ENCODE measurements around the gene GTF2E1. TPM values are rescaled to one million over a fixed set of nuclear protein-coding genes. Genes with fewer than 3 reads are reported as not detected.
"Not testable (repeated sequence)": the region's sequence is repeated elsewhere in the genome, so short reads cannot be mapped to it uniquely, and the experiment has no call there.

Gene GTF2E1
- polyA plus RNA-seq, 1 donor (not counting 4 experiments of a cell fraction or from before 2014, with no cell fraction given): 14.8 TPM

GRCh38 chr3:120710369-120710768 lies 32.2 kb upstream of the GTF2E1 start:
- no peak for FAIRE-seq

GRCh38 chr3:120713262-120713661 lies 29.3 kb upstream of the GTF2E1 start:
- Histone ChIP-seq H3K36me3 (ENCODE audit: control insufficient read depth in 2 of 2, extremely low read depth in 1 of 2, insufficient read depth in 2 of 2, low read length in 2 of 2) (no peaks in the 10 kb centered on the region), H4K20me1 (ENCODE audit: control insufficient read depth, extremely low read depth, insufficient read depth, low read length) (no peaks in the 10 kb centered on the region), H3K79me2 (ENCODE audit: control insufficient read depth, insufficient read depth, low read length) (no peaks in the 10 kb centered on the region), H3K9me1 (ENCODE audit: control insufficient read depth, extremely low read depth, insufficient read depth, low read length) (no peaks in the 10 kb centered on the region), H3K4me3 (ENCODE audit: control insufficient read depth in 2 of 3, extremely low read depth in 1 of 3, insufficient read depth in 2 of 3, low read depth in 1 of 3, low read length in 3 of 3) (no peak overlapping the region), H3K4me1 (ENCODE audit: control insufficient read depth, extremely low read depth, insufficient read depth, low read length) (no peaks in the 10 kb centered on the region), H3K27me3 (ENCODE audit: control insufficient read depth, extremely low read depth, insufficient read depth, low read length) (no peaks in the 10 kb centered on the region), H3K4me2 (ENCODE audit: control insufficient read depth, extremely low read depth, insufficient read depth, low read depth, low read length) (no peak overlapping the region), H2AFZ (ENCODE audit: control insufficient read depth, low read length) (no peak overlapping the region), H3K27ac (ENCODE audit: control insufficient read depth, insufficient read depth, low read length) (no peak overlapping the region), H3K9me3 (ENCODE audit: control insufficient read depth, low read depth, low read length) (no peaks in the 10 kb centered on the region), H3K9ac (ENCODE audit: control insufficient read depth, extremely low read depth, insufficient read depth, low read length) (no peak overlapping the region)
- TF ChIP-seq EZH2 (IDR thresholded peaks at IDR 0.05; ENCODE audit: low read length): no peak
- TF ChIP-seq CTCF (optimal IDR thresholded peaks at IDR 0.05 in 1 of 3, IDR thresholded peaks at IDR 0.05 in 1 of 3, conservative IDR thresholded peaks at IDR 0.05 in 1 of 3; ENCODE audit: extremely low read depth in 1 of 3, insufficient read depth in 2 of 3, low read length in 3 of 3): no peak
- no peak for FAIRE-seq
- dilution Hi-C loops (cut with MboI; ENCODE audit: extremely low pct_ligation_motif_present, low sequenced_read_pairs): no loop called here
- DNase-seq (ENCODE audit: low read depth, low spot score): no peak

More at GRCh38 chr3:120710369-120710768, 32.2 kb upstream of the GTF2E1 start:
- no peak overlapping the region for H3K9ac ChIP-seq (ENCODE audit: control insufficient read depth, extremely low read depth, insufficient read depth, low read length)
- dilution Hi-C loops (cut with MboI; ENCODE audit: extremely low pct_ligation_motif_present, low sequenced_read_pairs): no loop called here
- H3K79me2 ChIP-seq (ENCODE audit: control insufficient read depth, insufficient read depth, low read length): no peaks in the 10 kb centered on the region
- H3K36me3 ChIP-seq (ENCODE audit: control insufficient read depth in 2 of 2, extremely low read depth in 1 of 2, insufficient read depth in 2 of 2, low read length in 2 of 2): no peaks in the 10 kb centered on the region
- H4K20me1 ChIP-seq (ENCODE audit: control insufficient read depth, extremely low read depth, insufficient read depth, low read length): no peaks in the 10 kb centered on the region
- H3K4me1 ChIP-seq (ENCODE audit: control insufficient read depth, extremely low read depth, insufficient read depth, low read length): no peaks in the 10 kb centered on the region
- H3K4me3 ChIP-seq (ENCODE audit: control insufficient read depth in 2 of 3, extremely low read depth in 1 of 3, insufficient read depth in 2 of 3, low read depth in 1 of 3, low read length in 3 of 3): no peak overlapping the region
- H3K27ac ChIP-seq (ENCODE audit: control insufficient read depth, insufficient read depth, low read length): no peak overlapping the region
- H3K27me3 ChIP-seq (ENCODE audit: control insufficient read depth, extremely low read depth, insufficient read depth, low read length): no peaks in the 10 kb centered on the region
- TF ChIP-seq EZH2 (IDR thresholded peaks at IDR 0.05; ENCODE audit: low read length) (no peak), CTCF (optimal IDR thresholded peaks at IDR 0.05 in 1 of 3, IDR thresholded peaks at IDR 0.05 in 1 of 3, conservative IDR thresholded peaks at IDR 0.05 in 1 of 3; ENCODE audit: extremely low read depth in 1 of 3, insufficient read depth in 2 of 3, low read length in 3 of 3) (no peak)
- DNase-seq (ENCODE audit: low read depth, low spot score): no peak
- no peak overlapping the region for H2AFZ ChIP-seq (ENCODE audit: control insufficient read depth, low read length)
- H3K9me3 ChIP-seq (ENCODE audit: control insufficient read depth, low read depth, low read length): no peaks in the 10 kb centered on the region
- H3K9me1 ChIP-seq (ENCODE audit: control insufficient read depth, extremely low read depth, insufficient read depth, low read length): no peaks in the 10 kb centered on the region
- no peak overlapping the region for H3K4me2 ChIP-seq (ENCODE audit: control insufficient read depth, extremely low read depth, insufficient read depth, low read depth, low read length)

- H4K20me1 ChIP-seq (ENCODE audit: control insufficient read depth, extremely low read depth, insufficient read depth, low read length); H3K9me3 ChIP-seq (ENCODE audit: control insufficient read depth, low read depth, low read length); DNase-seq (ENCODE audit: low read depth, low spot score); H3K36me3 ChIP-seq (ENCODE audit: control insufficient read depth in 2 of 2, extremely low read depth in 1 of 2, insufficient read depth in 2 of 2, low read length in 2 of 2); H3K4me1 ChIP-seq (ENCODE audit: control insufficient read depth, extremely low read depth, insufficient read depth, low read length); H3K27me3 ChIP-seq (ENCODE audit: control insufficient read depth, extremely low read depth, insufficient read depth, low read length); FAIRE-seq; H3K79me2 ChIP-seq (ENCODE audit: control insufficient read depth, insufficient read depth, low read length); dilution Hi-C loops (cut with MboI; ENCODE audit: extremely low pct_ligation_motif_present, low sequenced_read_pairs); H3K9me1 ChIP-seq (ENCODE audit: control insufficient read depth, extremely low read depth, insufficient read depth, low read length): not testable (repeated sequence)
- Histone ChIP-seq H2AFZ (ENCODE audit: control insufficient read depth, low read length) (peak overlapping the region; percentile 69), H3K4me2 (ENCODE audit: control insufficient read depth, extremely low read depth, insufficient read depth, low read depth, low read length) (peak overlapping the region; percentile 46), H3K27ac (ENCODE audit: control insufficient read depth, insufficient read depth, low read length) (peak overlapping the region; percentile 13), H3K4me3 (ENCODE audit: control insufficient read depth in 2 of 3, extremely low read depth in 1 of 3, insufficient read depth in 2 of 3, low read depth in 1 of 3, low read length in 3 of 3) (peak overlapping the region in 2 of 3 experiments; percentile 1 to 31), H3K9ac (ENCODE audit: control insufficient read depth, extremely low read depth, insufficient read depth, low read length) (peak overlapping the region; percentile 54)
Measured at GRCh38 chr3:120719167-120719834, 23.2 kb upstream of the GTF2E1 start.
